GM12872 (cell line): Measurements from ENCODE around the gene ZNF385D.

ENCODE experiments used
- CTCF ChIP-seq: IDR thresholded peaks from 3 replicates; pipeline ENCODE4 v1.5.1; 2011; ENCODE audit warnings: low read depth, mild to moderate bottlenecking, low read length, moderate library complexity; ENCODE audit not compliant: insufficient read depth

The ZNF385D gene

GRCh38 chr3:21372316-21372715 is 378.7 kb downstream of the ZNF385D start:
- no peak for TF ChIP-seq CTCF
